HFF-Myc (cell line): Measurements from ENCODE around the gene ETV5.

Experiments
- DNase-seq: peaks from one replicate; pipeline ENCODE4 v3.0.0-alpha.2; 2011; ENCODE audit warnings: low read depth; ENCODE audit errors: extremely low read depth
- H3K4me3 ChIP-seq: replicated peaks from 2 replicates; pipeline ENCODE4 v1.5.1; 2011; ENCODE audit warnings: low read depth, mild to moderate bottlenecking, control low read depth, low read length
- TF ChIP-seq, protein P1 (sequence below): IDR thresholded peaks from 2 replicates; pipeline ENCODE4 v1.5.1; 2012; ENCODE audit warnings: mild to moderate bottlenecking, low read depth, low read length, control low read depth; ENCODE audit errors: missing control alignments

Gene ETV5

DNA sequence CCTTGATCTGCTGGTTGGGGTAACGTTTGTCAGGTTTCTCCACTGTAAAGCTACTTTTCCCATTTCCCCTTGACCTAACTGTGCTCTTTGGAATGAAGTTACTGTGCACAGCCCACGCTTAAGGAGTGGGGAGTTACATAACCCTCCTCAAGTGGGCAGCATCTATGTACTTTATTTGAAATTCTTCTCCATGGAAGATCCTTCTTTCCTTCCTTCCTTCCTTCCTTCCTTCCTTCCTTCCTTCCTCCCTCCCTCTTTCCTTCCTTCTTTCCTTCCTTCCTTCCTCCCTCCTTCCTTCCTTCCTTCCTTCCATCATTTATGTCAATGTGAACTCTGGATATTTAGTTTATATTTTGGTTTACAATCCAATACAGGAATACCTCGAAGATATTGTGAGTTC is 94.0 kb downstream of the ETV5 start:
- TF ChIP-seq, protein P1, sequence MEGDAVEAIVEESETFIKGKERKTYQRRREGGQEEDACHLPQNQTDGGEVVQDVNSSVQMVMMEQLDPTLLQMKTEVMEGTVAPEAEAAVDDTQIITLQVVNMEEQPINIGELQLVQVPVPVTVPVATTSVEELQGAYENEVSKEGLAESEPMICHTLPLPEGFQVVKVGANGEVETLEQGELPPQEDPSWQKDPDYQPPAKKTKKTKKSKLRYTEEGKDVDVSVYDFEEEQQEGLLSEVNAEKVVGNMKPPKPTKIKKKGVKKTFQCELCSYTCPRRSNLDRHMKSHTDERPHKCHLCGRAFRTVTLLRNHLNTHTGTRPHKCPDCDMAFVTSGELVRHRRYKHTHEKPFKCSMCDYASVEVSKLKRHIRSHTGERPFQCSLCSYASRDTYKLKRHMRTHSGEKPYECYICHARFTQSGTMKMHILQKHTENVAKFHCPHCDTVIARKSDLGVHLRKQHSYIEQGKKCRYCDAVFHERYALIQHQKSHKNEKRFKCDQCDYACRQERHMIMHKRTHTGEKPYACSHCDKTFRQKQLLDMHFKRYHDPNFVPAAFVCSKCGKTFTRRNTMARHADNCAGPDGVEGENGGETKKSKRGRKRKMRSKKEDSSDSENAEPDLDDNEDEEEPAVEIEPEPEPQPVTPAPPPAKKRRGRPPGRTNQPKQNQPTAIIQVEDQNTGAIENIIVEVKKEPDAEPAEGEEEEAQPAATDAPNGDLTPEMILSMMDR = no peak
- no peak for DNase-seq
- H3K4me3 ChIP-seq = no peak overlapping the region

DNA sequence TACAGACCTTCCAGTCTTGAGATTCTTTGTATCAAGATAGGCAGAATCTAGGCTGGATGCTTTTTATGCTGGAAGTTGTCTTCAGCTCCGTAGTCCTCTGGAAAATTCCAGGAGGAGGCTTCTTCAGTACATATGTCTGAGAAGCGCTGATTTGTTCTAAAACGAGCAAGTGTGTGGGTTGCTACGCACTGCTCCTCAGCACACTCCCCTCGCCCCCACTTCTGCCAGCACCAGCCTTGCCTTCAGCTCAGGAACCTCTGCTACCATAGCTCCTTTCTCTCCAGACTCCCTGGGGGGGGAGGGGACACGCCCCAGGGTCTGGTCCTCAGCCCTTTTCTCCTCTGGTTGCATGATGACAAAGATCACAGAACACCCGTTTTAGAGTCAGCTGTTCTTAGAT is 95.6 kb downstream of the ETV5 start:
- DNase-seq = no peak
- TF ChIP-seq, protein P1 = no peak
- H3K4me3 ChIP-seq = no peak overlapping the region

DNA sequence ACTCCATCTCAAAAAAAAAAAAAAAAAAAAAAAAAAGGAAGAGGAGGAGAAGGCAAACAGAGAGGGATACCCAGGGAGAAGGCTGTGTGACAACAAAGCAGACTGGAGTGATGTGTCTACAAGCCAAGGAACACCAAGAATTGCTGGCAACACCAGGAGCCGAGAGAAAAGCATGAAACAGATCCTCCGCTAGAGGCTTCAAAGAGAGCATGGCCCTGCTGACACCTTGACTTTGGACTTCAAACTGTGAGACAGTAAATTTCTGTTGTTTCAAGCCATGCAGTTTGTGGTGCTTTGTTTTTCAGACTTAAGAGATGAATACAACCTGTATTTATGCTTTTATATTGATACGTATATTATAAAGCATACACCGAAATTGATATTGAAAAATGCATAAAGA is 96.8 kb downstream of the ETV5 start:
- TF ChIP-seq, protein P1 = no peak
- no peak for DNase-seq
- H3K4me3 ChIP-seq = no peak overlapping the region

DNA sequence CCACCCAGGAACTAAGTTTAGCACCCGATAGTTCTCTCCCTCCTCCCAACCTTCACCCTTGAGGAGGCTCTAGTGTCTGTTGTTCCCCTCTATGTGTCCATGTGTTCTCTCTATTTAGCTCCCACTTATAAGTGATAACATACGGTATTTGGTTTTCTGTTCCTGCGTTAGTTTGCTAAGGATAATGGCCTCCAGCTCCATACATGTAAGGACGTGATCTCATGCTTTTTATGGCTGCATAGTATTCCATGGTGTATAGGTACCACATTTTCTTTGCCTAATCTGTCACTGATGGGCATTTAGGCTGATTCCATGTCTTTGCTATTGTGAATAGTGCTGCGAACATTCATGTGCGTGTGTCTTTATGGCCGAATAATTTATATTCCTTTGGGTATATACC is 104.2 kb downstream of the ETV5 start:
- TF ChIP-seq, protein P1 = no peak
- no peak overlapping the region for H3K4me3 ChIP-seq
- DNase-seq = no peak

DNA sequence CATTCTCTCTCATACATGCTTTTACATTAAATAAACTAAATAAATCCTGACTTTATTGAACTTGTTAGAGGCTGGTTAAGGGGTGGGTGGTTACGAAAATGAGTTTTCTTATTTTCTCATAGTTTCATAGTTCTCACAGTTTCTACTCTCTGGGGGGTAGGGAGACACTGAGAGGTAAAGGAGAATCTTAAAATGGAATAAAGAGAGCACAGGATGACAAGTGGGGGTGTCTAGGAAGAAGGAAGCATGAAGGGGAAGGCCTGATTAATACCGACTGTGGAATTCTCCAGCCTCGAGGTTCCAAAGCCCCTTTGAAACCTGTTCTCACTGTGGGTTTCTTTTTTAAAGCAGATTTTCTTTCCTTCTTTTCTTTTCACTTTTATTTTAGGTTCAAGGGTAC is 104.7 kb downstream of the ETV5 start:
- no peak for DNase-seq
- H3K4me3 ChIP-seq = no peak overlapping the region
- TF ChIP-seq, protein P1 = no peak

DNA sequence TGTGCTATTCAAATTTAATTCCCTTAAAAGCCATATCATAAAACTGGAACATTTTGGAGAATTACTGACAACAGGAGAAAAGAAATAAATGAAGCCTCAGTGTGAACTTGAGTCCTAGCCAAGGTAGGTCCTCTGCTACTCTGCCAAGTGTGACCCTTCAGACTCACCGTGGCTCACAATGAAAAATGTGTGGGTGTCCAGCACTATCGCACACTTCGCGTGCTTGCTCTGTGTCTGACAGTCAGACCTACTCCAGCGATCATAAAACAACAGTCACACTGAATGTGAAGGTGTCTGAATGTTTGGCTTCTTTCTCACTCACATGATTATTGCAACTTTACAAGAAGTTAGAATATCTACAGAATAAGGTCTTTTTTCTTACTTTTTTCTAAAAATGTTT is 105.3 kb downstream of the ETV5 start:
- no peak for DNase-seq
- H3K4me3 ChIP-seq = no peak overlapping the region
- TF ChIP-seq, protein P1 = no peak

DNA sequence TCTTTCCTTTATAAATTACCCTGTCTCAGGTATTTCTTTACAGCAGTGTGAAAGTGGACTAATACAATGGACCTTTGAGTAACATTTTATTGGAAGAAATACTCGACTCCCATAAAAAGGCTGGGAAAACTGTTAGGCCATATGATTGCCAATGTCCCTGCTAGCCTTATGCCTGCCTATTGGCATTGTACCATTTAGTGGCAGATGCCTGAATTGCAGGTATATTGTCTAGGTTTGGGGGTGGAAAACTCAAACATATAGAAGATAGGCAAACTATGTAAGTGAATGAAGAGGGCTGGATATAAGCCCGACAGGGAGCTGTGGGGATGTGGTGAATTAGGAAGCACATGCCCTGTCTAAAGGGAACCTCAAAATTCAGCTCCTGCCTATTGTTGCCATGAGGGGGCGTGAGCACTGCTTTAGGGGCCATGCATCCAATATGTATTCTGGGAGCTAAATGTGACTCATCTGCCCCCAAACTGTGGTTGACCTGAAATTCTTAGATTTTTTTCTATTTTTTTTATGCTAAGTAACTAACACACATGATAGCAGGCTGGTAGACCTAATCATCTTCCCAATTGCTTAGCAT is 105.9 kb downstream of the ETV5 start:
- DNase-seq = peak; percentile 38
- H3K4me3 ChIP-seq = no peak overlapping the region
- TF ChIP-seq, protein P1 = peak; percentile 53
